ENCODE results near the gene SRSF4. TPM values are rescaled to one million over a fixed set of nuclear protein-coding genes. Genes with fewer than 3 reads are reported as not detected.

The SRSF4 gene
- total and polyA plus RNA-seq, 2 of the 8 experiments (the other 6 are each of a cell fraction or from before 2014, with no cell fraction given): 34.9 to 86.5 TPM

DNA sequence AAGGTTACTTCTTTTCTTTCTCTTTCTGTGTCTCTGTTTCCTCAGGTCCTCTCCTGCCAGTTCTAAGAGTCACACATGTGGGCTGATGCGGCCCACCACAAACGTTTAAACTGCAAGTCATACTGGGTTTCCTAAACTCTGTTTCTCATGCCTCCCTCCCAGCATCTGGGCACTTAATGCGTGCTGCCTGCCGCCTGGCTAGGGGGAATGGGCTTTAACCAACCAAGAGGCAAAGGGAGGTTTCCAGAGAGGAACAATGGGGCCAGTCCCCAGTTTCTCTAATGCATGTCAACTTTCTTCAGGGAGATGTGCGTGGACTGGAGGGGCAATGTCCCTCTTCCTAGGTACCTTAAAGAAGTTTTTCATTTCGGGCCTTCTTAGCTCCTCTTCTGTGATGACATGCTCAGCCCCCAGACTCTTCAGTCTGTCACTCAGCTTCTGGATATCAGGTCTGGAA lies 19.9 kb upstream of the SRSF4 start (continued):
- no peak for TF ChIP-seq SIN3A (conservative IDR thresholded peaks at IDR 0.05 in 1 of 2, IDR thresholded peaks at IDR 0.05 in 1 of 2; ENCODE audit: low read depth in 1 of 2, low read length in 2 of 2)
- no peak for TF ChIP-seq YY1 (IDR thresholded peaks at IDR 0.05; ENCODE audit: low read depth, low read length)
- no peak for TF ChIP-seq POLR2AphosphoS5 (IDR thresholded peaks at IDR 0.05; ENCODE audit: low read depth, low read length)
- TF ChIP-seq MAFK (IDR thresholded peaks at IDR 0.05; ENCODE audit: low read depth, low read length): no peak
- TF ChIP-seq, protein P1, sequence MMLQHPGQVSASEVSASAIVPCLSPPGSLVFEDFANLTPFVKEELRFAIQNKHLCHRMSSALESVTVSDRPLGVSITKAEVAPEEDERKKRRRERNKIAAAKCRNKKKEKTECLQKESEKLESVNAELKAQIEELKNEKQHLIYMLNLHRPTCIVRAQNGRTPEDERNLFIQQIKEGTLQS (IDR thresholded peaks at IDR 0.05; ENCODE audit: insufficient read depth, low read depth, low read length): no peak
- TF ChIP-seq KDM1A (IDR thresholded peaks at IDR 0.05; ENCODE audit: borderline replicate concordance, low read length): no peak
- no peak for TF ChIP-seq RBBP5 (IDR thresholded peaks at IDR 0.05; ENCODE audit: borderline replicate concordance, low read depth, low read length)
- TF ChIP-seq, protein P2, sequence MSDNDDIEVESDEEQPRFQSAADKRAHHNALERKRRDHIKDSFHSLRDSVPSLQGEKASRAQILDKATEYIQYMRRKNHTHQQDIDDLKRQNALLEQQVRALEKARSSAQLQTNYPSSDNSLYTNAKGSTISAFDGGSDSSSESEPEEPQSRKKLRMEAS (IDR thresholded peaks at IDR 0.05): no peak
- TF ChIP-seq RXRA (IDR thresholded peaks at IDR 0.05; ENCODE audit: insufficient read depth, low read depth, low read length): no peak

Measured in H1 (cell line).